Chondrocyte (in vitro differentiated cells): ENCODE results near the gene PDCD6IP. TPM values are rescaled to one million over a fixed set of nuclear protein-coding genes. Genes with fewer than 3 reads are reported as not detected.

Experiments
- DNase-seq: peaks from one replicate; pipeline ENCODE4 v3.0.0; 2021; ENCODE audit warnings: mixed read lengths, low spot score
- H3K27ac Mint-ChIP-seq: one replicate; pipeline ENCODE4 v1.8.0; 2021; ENCODE audit warnings: mild to moderate bottlenecking, moderate library complexity, mixed read lengths; ENCODE audit not compliant: unreplicated experiment
- H3K27me3 Mint-ChIP-seq: 2 replicates; pipeline ENCODE4 v1.8.0; 2021; ENCODE audit warnings: low read depth, mixed read lengths
- H3K36me3 Mint-ChIP-seq: 2 replicates; pipeline ENCODE4 v1.8.0; 2021; ENCODE audit warnings: low read depth, mixed read lengths
- H3K4me1 Mint-ChIP-seq: 2 replicates; pipeline ENCODE4 v1.8.0; 2021; ENCODE audit warnings: low read depth, mild to moderate bottlenecking, mixed read lengths
- H3K4me3 Mint-ChIP-seq: one replicate; pipeline ENCODE4 v1.8.0; 2021; ENCODE audit warnings: mild to moderate bottlenecking, moderate library complexity, mixed read lengths; ENCODE audit not compliant: unreplicated experiment
- H3K9me3 Mint-ChIP-seq: 2 replicates; pipeline ENCODE4 v1.8.0; 2021; ENCODE audit warnings: low read depth, mixed read lengths
- CTCF ChIP-seq: fragments of 200-600 bp; sonication (generic); IDR thresholded peaks from 2 replicates; pipeline ENCODE4 v1.5.0; 2021; ENCODE audit warnings: antibody characterized with exemption, mild to moderate bottlenecking, moderate library complexity
- total RNA-seq: library from RNA; stranded (reverse); gene quantifications from 3 replicates; pipeline ENCODE4 v1.2.1, GENCODE V29; 2021

PDCD6IP gene
- total RNA-seq, 1 donor from 2014 or later: 260 TPM

GRCh38 chr3:33758281-33758680 is 40.1 kb upstream of the PDCD6IP start:
- Mint-ChIP-seq H3K36me3 (peaks cover 4% of the 10 kb centered on the region), H3K27me3 (no peaks in the 10 kb centered on the region), H3K27ac (no peak overlapping the region), H3K4me3 (no peak overlapping the region), H3K4me1 (no peaks in the 10 kb centered on the region), H3K9me3 (peaks cover 16% of the 10 kb centered on the region)
- DNase-seq: no peak
- no peak for TF ChIP-seq CTCF

- TF ChIP-seq CTCF: no peak
- Mint-ChIP-seq H3K36me3 (peaks cover 4% of the 10 kb centered on the region), H3K27ac (no peak overlapping the region), H3K27me3 (no peaks in the 10 kb centered on the region), H3K4me3 (no peak overlapping the region), H3K9me3 (peaks cover 16% of the 10 kb centered on the region), H3K4me1 (no peaks in the 10 kb centered on the region)
- DNase-seq: no peak
These were observed 39.6 kb upstream of the PDCD6IP start for GRCh38 chr3:33758864-33759263.

- TF ChIP-seq CTCF: no peak
- no peaks in the 10 kb centered on the region for H3K4me1 Mint-ChIP-seq
- H3K27me3 Mint-ChIP-seq: peaks cover 2% of the 10 kb centered on the region
- no peaks in the 10 kb centered on the region for H3K9me3 Mint-ChIP-seq
- DNase-seq: no peak
- no peaks in the 10 kb centered on the region for H3K36me3 Mint-ChIP-seq
- no peak overlapping the region for H3K4me3 Mint-ChIP-seq
- no peak overlapping the region for H3K27ac Mint-ChIP-seq
These were observed 29.7 kb upstream of the PDCD6IP start for GRCh38 chr3:33768578-33769330.

GRCh38 chr3:33773637-33774036 is 24.8 kb upstream of the PDCD6IP start:
- Mint-ChIP-seq H3K4me3 (no peak overlapping the region), H3K9me3 (no peaks in the 10 kb centered on the region), H3K27me3 (no peaks in the 10 kb centered on the region), H3K36me3 (no peaks in the 10 kb centered on the region), H3K27ac (no peak overlapping the region), H3K4me1 (no peaks in the 10 kb centered on the region)
- no peak for TF ChIP-seq CTCF
- DNase-seq: no peak

- H3K36me3 Mint-ChIP-seq: no peaks in the 10 kb centered on the region
- H3K9me3 Mint-ChIP-seq: no peaks in the 10 kb centered on the region
- no peak overlapping the region for H3K4me3 Mint-ChIP-seq
- TF ChIP-seq CTCF: no peak
- H3K27me3 Mint-ChIP-seq: no peaks in the 10 kb centered on the region
- DNase-seq: no peak
- H3K4me1 Mint-ChIP-seq: peaks cover 10% of the 10 kb centered on the region
- no peak overlapping the region for H3K27ac Mint-ChIP-seq
These were observed 23.1 kb upstream of the PDCD6IP start for GRCh38 chr3:33775363-33775762.
